ENCODE data around the gene MYCN.
"Not testable (repeated sequence)": the region's sequence is repeated elsewhere in the genome, so short reads cannot be mapped to it uniquely, and the experiment has no call there.

MYCN gene

DNA sequence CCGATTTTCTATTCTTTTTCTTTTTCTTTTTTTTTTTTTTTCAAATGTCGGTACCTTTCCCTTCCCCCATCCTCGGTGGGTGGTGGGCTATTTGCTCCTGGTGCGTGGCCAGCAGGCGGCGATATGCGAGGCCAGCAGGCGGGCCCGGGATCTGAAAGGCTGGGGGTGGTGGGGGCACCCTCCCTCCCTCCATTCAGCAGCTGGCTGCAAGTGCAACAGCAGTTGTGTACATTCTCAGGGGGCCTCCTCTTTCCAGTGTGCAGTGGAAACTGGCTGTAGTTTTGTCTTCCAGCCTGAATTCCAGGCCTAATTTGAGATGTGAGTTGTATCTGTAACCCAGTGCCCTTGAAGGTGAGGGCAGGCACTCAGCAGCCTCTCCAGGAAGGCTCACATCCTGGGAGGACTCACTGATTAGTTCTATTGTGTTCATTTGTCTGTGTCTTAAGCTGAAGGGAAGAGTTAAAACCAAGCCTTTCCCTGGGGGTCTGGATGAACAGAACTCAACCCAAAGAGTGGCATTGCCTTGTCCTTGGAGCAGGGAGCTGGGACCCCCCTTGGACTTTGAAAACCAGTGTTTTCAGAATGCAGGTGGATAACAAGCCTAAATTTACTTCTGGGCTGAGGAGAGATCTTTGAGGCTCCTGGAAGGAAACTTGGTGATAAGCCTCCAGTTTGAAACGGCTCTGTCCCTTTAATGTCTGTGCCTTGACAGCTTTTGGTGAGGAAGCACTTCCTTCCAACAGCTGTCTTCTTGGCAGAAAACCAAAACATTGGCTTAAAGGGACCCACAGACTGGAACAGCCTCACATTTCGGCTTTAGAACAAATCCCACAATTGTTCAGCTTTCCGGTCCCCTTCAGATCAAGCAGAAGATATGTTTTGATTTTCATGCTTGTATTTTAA lies 3.3 kb downstream of the MYCN start:
- peak; percentile 76 for DNase-seq

- DNase-seq: no peak
Measured at GRCh38 chr2:15944325-15945017, 4.1 kb downstream of the MYCN start.

DNA sequence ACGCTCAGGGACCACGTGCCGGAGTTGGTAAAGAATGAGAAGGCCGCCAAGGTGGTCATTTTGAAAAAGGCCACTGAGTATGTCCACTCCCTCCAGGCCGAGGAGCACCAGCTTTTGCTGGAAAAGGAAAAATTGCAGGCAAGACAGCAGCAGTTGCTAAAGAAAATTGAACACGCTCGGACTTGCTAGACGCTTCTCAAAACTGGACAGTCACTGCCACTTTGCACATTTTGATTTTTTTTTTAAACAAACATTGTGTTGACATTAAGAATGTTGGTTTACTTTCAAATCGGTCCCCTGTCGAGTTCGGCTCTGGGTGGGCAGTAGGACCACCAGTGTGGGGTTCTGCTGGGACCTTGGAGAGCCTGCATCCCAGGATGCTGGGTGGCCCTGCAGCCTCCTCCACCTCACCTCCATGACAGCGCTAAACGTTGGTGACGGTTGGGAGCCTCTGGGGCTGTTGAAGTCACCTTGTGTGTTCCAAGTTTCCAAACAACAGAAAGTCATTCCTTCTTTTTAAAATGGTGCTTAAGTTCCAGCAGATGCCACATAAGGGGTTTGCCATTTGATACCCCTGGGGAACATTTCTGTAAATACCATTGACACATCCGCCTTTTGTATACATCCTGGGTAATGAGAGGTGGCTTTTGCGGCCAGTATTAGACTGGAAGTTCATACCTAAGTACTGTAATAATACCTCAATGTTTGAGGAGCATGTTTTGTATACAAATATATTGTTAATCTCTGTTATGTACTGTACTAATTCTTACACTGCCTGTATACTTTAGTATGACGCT lies 5.8 kb downstream of the MYCN start:
- DNase-seq: no peak

DNA sequence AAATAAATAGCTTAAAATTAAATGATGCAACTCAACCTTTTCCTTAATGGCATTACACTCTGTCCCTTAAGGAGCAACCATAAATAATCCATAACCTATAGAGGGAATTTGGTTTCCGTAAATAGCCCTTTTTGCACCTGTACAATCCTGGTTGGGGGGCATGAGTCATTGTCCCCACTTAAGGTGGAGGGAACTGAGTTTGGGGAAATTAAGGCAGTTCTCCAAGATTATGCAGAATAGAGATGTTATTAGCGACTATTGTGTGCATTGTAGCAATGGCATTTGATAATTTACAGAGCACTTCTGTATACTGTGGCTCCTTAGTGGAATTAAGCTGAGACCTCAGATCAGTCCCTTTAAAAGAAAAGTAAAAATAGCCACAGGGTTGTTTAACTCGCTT lies 6.6 kb downstream of the MYCN start:
- DNase-seq: no peak

DNA sequence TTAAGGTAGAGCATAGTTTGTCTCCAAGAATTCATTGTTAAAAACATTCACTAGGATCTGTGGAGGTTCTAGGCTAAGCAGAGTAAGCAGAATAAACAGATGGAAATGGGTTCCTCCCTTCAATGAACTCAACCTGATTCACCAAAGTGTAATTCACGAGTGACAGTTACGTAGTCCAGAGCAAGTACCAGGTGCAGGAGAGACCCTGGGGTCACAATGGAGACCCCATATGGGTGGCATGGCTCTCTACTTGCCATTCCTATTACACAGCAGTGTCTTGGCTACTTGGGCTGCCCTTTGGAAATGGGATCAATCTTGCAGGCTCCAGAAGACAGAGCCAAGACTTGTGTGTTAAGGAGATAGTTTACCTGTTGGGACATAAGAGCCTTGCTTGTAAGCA lies 7.1 kb downstream of the MYCN start:
- DNase-seq: no peak

DNA sequence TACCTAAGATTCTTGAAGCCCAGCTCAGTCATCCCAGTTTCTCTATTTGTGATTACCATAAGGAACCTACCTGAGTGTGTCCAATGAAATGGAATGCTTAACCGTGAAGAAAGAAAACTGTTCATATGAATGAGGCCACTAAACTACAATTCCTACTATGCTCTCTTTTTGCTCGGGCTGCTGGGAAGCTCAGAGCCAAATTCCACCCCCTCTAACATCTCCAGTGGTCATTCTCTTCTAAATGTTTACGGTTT lies 8.3 kb downstream of the MYCN start:
- no peak for DNase-seq

DNA sequence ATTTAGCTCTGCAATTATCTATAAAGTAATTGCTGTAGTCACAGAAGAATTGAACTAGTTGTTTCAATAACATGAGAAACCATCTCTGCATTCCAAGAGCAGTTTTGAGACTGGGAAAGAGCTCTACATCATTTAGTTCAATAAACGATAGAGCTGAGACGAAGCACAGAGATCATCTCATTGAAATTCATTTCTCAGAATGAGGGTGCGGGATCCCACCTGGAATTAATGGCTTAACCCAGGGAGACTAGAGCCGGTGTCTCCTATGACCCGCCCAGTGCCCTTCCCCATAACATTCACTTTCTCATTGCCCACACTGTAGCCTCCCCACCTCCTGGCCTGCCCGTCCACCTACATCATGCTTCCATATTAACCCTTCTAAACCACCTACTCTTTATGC lies 8.8 kb downstream of the MYCN start:
- DNase-seq: no peak

DNA sequence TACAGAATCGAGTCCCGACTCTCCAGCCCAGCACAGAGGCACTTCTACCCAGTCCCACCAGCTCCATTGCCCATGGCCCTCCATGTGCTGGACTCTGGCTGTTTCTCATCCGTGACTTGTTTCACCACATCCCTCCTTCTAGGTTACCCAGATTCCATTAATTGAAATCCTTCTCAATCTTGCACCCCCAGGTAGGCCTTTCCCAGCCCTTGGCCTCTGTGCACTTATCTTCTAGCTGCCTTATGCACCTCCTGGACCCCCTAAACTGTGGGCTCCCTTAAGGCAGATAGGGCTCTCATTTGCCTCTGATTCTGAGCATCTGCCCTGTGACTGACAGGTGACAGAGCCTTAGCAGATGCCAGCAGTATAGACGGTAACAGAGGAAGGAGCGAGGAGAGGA lies 9.2 kb downstream of the MYCN start:
- DNase-seq: no peak

DNA sequence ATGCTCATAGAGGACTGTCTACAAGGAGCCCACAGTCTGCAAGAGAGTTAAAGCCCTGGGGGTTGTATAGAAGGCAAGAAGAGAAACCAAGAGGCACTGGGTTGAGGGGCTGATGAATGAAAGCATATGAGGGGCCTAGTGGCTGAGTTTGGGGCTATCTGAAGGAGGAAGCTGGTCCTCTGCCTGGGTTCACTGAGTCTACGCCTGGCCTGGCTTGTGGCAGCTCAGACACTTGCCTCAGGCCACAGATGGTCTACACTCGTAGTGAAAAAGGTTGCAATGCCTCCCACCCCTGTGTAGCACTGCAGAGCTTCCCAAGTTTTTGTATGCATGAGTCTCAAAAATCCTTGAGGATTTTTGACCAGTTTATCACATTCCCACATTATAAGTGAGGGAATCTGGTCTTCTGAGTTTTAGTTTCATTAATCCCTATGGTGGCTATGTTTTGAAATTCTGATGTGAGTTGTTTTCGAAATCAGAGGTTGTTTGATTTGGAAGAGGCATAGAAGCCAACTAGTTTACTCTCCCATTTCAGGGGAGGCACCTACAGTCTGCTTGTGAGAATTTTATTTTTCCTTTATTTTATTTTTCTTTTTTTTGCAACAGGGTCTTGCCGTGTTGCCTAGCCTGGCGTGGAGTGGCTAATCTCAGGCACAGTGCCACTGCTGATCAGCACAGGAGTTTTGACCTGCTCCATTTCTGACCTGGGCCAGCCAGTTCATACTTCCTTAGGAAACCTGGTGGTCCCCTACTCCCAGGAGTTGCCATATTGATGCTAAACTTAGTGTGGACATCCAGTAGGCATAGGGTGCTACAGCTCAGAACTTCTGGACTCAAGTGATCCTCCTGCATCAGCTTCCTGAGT lies 10.0 kb downstream of the MYCN start:
- no peak for DNase-seq

GRCh38 chr2:15951936-15952335 lies 11.6 kb downstream of the MYCN start:
- DNase-seq: not testable (repeated sequence)

- no peak for DNase-seq
Measured at GRCh38 chr2:15952451-15953146, 12.2 kb downstream of the MYCN start.

DNA sequence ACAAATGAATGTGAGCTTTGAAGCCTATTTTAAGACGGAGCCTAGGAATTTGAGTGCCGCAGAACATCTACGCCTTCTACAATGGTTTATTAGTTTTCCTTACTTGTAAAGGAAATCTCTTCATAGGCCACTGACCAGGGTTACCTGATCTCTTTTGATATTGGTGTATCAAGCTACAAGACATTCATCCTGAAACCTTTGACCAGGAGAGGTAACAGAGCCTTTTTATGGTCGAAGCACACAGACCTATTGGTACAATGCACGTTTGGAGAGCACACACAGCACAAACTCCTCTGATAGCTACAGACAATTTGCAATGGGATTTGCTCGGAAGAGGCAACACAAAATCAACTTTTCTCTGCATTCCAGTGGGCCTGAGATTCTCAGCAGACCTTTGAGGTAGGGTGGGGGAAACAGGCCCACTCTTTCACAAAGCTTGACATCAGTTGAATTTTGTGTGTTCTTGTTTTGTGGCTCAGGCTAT lies 12.8 kb downstream of the MYCN start:
- DNase-seq: peak; percentile 35

- no peak for DNase-seq
Measured at GRCh38 chr2:15953891-15954680, 13.7 kb downstream of the MYCN start.

GRCh38 chr2:15954761-15955160 lies 14.4 kb downstream of the MYCN start:
- no peak for DNase-seq

- DNase-seq: no peak
Measured at GRCh38 chr2:15955232-15955988, 15.1 kb downstream of the MYCN start.

DNA sequence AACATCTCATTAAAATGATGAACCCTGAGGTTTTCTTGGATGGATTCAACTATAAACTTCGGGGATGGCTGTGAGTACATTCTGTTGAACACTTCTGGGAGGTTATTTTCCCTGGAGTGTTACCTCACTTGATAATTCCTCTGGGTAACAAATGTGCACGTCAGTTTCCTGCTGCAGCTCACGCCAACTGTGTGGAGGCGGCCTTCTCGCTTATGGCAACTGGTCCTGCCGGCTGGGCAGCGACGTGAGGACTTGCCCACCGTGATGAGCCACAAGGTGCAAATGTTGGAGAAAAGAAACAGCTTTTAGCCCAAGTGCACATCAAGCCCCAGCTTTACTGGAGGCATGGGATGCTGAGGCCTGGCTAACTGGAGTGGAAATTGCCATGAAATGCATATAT lies 15.9 kb downstream of the MYCN start:
- DNase-seq: no peak

GRCh38 chr2:15956751-15957736 lies 16.7 kb downstream of the MYCN start:
- DNase-seq: no peak

GRCh38 chr2:15957881-15958713 lies 17.7 kb downstream of the MYCN start:
- DNase-seq: no peak
